Activated CD4-positive, alpha-beta T cell treated with anti-CD3 and anti-CD28 coated beads, Interleukin-2, amount 50 U/mL, for 24 hours (primary cell): Measurements from ENCODE around the gene ACCSL.

Experiments
- DNase-seq, 2 donors: peaks; one replicate each; pipeline ENCODE4 v3.0.0-alpha.2; 2020; ENCODE audit warnings: low read depth in 1 of 2, low spot score in 1 of 2

ACCSL gene

GRCh38 chr11:44051171-44051570 is 3.4 kb downstream of the ACCSL start:
- DNase-seq: no peak

- DNase-seq: no peak
Observed at GRCh38 chr11:44057340-44057739, 9.6 kb downstream of the ACCSL start.

- no peak for DNase-seq
Observed at GRCh38 chr11:44058275-44058674, 10.5 kb downstream of the ACCSL start.

GRCh38 chr11:44065161-44065661 is 17.4 kb downstream of the ACCSL start:
- no peak for DNase-seq

- DNase-seq: peak; percentile 56 to 72
Observed at GRCh38 chr11:44065841-44066731, 18.3 kb downstream of the ACCSL start, which contains the start of gene ACCS. Gene ACCS (plus strand): TSS chr11:44066270. CDS start chr11:44067628, 1,358 bp downstream.

- no peak for DNase-seq
Observed at GRCh38 chr11:44066732-44067141, 19.0 kb downstream of the ACCSL start.

GRCh38 chr11:44067266-44067665 is 19.5 kb downstream of the ACCSL start:
- DNase-seq: no peak

GRCh38 chr11:44068180-44068579 is 20.4 kb downstream of the ACCSL start:
- DNase-seq: no peak

- no peak for DNase-seq
Observed at GRCh38 chr11:44071157-44071556, 23.4 kb downstream of the ACCSL start.

- DNase-seq: no peak
Observed at GRCh38 chr11:44072757-44073658, 25.2 kb downstream of the ACCSL start.

GRCh38 chr11:44078794-44079193 is 31.0 kb downstream of the ACCSL start:
- DNase-seq: no peak

- no peak for DNase-seq
Observed at GRCh38 chr11:44079376-44079775, 31.6 kb downstream of the ACCSL start.

- no peak for DNase-seq
Observed at GRCh38 chr11:44080951-44081350, 33.2 kb downstream of the ACCSL start.

GRCh38 chr11:44082645-44083044 is 34.9 kb downstream of the ACCSL start:
- no peak for DNase-seq

GRCh38 chr11:44083433-44083832 is 35.7 kb downstream of the ACCSL start:
- DNase-seq: no peak

GRCh38 chr11:44083906-44084305 is 36.1 kb downstream of the ACCSL start:
- DNase-seq: no peak

GRCh38 chr11:44085330-44085729 is 37.5 kb downstream of the ACCSL start:
- no peak for DNase-seq

- DNase-seq: no peak
Observed at GRCh38 chr11:44088377-44088776, 40.6 kb downstream of the ACCSL start.

- no peak for DNase-seq
Observed at GRCh38 chr11:44088871-44089270, 41.1 kb downstream of the ACCSL start.

GRCh38 chr11:44090539-44090938 is 42.8 kb downstream of the ACCSL start:
- DNase-seq: no peak

GRCh38 chr11:44094260-44094868 is 46.6 kb downstream of the ACCSL start:
- DNase-seq: peak; percentile 50 to 82
